DLD1 (cell line): ENCODE results near the gene ZNF778.
"Not testable (repeated sequence)": the region's sequence is repeated elsewhere in the genome, so short reads cannot be mapped to it uniquely, and the experiment has no call there.

Experiments
- in situ Hi-C: cut with HindIII; loops from 2 replicates; pipeline ENCODE4 v1.10.0; 2017; ENCODE audit warnings: low sequenced_read_pairs

The ZNF778 gene

GRCh38 chr16:89248196-89248982 lies 30.9 kb downstream of the ZNF778 start:
- in situ Hi-C loops, result no loop called here

DNA sequence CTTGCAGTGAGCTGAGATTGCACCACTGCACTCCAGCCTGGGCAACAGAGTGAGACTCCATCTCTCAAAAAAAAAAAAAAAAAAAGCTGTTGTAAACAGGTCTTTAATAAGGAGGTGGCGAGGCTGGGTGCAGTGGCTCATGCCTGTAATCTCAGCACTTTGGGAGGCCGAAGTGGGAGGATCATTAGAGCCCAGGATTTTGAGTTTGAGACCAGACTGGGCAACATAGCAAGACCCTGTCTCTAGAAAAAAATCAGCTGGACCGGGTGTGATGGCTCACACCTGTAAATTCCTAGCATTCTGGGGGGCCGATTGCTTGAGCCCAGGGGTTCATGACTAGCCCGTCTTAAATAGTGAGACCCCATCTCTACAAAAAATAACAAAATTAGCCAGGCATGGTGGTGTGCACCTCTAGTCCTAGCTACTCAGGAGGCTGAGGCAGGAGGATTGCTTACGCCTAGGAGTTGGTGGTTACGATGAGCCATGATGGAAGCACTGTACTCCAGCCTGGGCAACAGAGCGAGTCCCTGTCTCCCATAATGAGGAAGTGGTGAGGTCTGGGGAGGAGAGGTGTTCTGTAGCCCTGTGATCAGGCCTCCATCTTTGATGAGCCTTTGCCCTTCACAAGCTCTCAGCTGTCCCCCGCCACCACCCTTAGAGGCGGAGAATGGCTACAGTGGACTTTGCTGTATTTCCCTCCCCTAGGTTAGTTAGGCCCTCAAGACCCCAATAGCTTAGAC lies 36.2 kb downstream of the ZNF778 start:
- in situ Hi-C loops, result no loop called here

DNA sequence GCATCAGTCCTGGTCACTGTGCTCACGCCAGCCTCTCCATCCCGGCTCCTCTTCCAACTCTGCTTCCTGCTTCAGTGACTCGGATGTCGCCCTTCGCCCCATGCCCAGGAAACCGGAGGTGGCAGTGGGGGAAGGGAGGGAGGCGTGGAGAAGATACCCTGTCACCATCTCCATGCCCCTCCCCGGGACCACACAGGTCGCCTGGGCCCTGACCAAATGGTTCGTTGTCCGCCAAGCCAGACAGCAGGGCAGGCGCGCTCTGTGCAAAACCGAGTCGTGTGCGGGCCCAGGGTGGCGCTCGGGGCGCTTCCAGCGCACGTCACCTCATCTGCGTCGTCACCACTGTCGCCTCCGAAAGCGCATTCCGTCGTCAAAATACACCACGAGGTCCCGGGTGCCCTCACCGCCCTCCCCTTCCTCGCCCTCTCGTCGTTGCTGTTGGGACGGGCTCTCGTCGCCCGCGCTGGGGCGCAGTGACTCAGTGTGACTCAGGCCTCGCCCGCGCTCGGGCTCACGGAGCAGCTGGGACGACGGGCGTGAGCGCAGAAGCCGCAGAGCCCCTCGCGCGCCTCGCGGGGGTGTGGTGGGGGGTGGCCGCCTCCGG lies 39.2 kb downstream of the ZNF778 start:
- in situ Hi-C loops, result no loop called here

DNA sequence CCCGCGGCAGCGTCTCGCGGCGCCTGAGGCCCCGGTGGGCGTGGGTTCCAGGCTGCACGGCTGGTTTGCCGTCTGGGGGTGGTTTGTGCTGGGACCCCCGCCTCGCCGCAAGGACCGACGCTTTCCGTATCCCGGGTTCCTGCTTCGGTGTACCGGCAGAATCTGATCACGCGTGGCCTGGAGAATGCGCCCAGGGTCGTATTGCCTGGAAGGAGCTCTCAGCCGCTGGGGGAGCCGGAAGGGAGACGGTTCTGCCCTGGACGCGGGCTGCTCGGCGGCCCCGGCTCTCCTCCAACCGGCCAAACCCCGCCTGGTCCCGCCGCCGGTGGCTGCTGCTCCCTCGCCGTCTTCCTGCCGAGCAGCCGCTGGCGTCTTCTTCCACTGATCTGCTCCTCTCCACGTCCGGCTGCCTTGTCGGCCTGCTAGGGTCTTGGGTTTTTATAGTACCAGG lies 39.8 kb downstream of the ZNF778 start:
- in situ Hi-C loops, result no loop called here

GRCh38 chr16:89257757-89258465 lies 40.4 kb downstream of the ZNF778 start:
- in situ Hi-C loops, result no loop called here

GRCh38 chr16:89259901-89260300 lies 42.4 kb downstream of the ZNF778 start:
- in situ Hi-C loops, result not testable (repeated sequence)

DNA sequence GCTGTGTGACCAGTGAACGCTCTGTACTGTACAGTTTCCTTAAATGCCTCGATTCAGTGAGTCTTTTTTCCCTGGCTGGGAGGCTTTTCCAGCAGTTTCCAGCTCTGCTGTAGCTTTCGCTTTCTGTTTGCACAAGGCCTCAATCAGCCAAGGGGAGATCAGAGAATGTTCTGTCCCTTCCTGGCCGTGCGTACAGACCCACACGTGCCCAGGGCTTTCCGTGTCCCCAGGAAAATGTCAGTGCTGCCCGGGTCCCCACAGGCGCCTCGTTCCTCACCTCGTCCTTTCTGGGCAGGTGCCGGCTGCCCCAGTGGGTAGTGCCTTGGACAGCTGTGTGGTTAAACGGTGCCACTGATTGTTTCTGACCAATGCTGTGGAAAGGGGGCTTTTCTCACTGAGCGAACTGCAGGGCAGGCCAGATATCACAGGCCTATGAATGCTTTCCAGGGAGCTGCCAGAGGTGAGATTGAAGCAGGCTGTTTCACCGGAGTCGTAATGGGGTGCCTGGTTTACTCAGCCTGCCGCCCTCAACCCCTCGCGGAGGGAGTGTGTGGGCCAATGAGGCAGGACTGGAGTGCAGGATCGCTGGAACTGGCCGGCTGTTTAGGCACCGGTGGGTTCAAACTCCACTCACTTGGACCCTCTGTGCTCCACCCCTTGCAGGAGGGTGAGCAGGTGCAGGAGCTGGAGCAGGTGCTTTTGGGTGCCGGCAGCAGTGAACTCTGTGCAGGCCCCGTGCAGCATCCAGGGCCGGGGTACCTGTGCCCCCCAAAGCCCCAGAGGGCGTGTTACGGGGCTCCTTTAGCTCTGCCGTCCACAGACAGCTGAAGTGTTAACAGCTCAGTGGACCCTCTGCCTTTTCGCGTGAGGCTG lies 44.4 kb downstream of the ZNF778 start:
- in situ Hi-C loops, result no loop called here

DNA sequence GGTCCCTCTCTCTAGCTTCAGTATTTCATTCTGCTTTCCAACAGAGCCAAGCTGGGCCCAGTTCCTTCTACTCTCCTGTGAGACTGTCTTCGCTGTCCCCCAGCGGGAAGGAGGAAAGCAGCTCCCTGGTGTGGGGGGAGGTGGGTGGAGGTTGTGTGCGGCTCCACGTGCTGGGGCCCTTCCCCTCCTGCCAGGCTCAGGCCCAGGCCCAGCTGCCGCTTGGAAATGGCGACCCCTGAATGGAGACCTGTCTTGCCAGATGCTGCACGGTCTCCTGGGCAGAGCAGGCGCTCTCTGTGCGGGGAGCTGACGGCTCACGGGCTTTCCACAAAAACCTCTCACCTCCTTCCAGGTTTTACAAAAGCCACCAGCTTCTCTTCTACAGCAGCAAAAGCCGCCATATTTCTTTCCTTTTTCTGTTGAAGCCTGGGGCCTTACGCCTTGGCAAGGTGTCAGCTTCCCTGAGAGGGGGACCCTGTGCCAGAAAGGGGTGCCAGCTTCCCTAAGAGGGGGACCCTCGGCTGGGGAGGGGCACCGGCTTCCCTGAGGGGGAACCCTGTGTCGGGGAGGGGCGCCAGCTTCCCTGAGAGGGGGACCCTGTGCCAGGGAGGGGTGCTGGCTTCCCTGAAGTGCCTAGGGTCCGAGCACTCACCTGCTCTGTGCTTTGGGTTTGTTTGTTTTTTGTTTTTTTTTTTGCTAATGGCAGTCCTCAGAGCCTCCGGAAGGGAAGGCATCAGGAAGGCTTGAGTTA lies 47.5 kb downstream of the ZNF778 start:
- in situ Hi-C loops, result no loop called here

- in situ Hi-C loops, result no loop called here
These were observed 48.1 kb downstream of the ZNF778 start for GRCh38 chr16:89265647-89266046.

GRCh38 chr16:89266521-89267134 lies 49.1 kb downstream of the ZNF778 start:
- in situ Hi-C loops, result no loop called here

DNA sequence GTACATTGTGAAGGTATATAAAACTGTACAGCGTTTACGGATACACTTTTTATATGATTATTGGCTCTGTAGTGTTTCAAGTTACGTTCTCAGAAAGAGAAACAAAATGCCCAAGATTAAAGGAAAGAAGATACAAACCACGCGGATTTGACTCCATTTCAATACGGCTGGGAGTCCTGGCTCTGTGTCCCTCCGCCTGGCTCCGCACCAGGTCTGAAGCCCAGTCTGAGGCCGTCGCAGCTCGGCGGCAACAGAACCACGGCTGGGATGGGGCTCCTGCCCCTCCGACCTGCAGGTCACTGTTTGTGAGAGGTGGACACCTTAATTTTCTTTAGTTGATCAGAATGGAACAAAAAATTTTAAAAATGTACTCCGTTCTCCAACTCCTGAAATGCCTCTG lies 50.2 kb downstream of the ZNF778 start:
- in situ Hi-C loops, result not testable (repeated sequence)

DNA sequence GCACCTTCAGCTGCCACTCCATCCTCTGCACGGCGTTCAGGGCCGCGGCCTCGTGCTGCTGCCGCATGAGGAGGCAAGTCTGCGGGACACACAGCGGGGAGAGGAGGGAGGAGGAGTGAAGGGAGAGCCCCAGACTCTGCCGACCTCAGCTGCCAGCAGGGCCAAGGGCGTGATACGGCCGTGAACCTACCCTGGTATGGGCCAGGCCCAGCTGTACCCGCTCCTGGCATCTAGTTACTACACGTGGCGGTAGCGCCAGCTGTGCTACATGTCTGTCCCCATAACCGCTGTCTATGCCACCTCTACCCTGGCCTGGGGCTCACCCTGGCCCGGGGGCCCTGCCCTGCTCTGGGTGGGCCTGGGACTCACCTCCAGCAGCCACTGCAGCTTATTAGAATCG lies 51.1 kb downstream of the ZNF778 start:
- in situ Hi-C loops, result no loop called here

DNA sequence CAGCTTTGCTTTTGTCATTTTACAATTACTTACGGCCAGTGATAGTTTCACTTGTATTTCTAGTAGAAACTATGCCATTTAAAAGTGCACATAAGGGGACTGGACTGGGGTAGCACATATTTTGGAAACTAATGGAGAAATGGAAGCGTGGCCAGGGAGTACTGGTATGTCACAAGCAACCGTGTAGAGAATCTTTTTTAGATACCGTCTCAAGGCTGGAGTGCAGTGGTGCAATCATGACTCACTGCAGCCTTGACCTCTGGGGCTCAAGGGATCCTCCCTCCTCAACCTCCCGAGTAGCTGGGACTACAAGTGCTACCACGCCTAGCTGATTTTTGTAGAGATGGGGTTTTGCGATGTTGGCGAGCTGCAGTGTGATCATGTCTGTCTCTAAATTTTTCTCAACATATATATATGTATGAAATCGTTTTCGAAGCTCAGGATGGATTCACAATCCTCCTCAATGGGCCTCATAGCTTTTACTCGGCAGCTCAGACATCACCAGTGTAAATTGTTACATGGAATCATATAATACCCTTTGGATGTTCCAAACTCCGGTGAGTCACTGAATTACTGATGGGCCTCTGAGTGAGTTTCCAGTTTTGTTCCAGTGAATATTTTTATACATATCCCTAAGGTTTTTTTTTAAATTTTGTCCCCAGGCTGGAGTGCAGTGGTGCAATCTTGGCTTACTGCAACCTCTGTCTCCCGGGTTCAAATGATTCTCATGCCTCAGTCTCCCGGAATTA lies 51.7 kb downstream of the ZNF778 start:
- in situ Hi-C loops, result no loop called here

GRCh38 chr16:89269805-89270665 lies 52.5 kb downstream of the ZNF778 start:
- in situ Hi-C loops, result no loop called here

- in situ Hi-C loops, result no loop called here
These were observed 53.3 kb downstream of the ZNF778 start for GRCh38 chr16:89270666-89271345.

DNA sequence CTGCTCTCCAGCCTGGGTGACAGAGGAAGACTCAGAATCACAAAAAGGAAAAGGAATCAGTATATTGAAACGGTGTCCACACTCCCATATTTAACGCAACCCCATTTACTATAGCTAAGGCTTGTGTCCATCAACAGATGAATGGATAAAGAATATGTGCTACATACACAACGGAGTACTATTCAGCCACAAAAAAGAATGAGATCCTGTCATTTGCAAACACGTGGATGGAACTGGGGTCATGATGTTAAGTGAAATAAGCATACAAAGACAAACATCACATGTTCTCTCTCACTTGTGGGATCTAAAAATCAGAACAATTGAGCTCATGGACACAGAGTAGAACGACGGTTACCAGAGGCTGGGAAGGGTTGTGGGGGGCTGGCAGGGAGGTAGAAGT lies 55.1 kb downstream of the ZNF778 start:
- in situ Hi-C loops, result no loop called here
